Activated naive CD4-positive, alpha-beta T cell treated with anti-CD3 and anti-CD28 coated beads, Interleukin-2, amount 50 U/mL, for 72 hours (primary cell): ENCODE data around the gene TIMM29. TPM values are rescaled to one million over a fixed set of nuclear protein-coding genes. Genes with fewer than 3 reads are reported as not detected.
"Not testable (repeated sequence)": the region's sequence is repeated elsewhere in the genome, so short reads cannot be mapped to it uniquely, and the experiment has no call there.

Experiments
- ATAC-seq, 2 donors: fragments of 150-1000 bp; cut with Tn5 transposase; 2 replicates each; pipeline ENCODE4 v1.10.0; 2021; ENCODE audit warnings: mild to moderate bottlenecking in 2 of 2, moderate library complexity in 2 of 2
- DNase-seq, 2 donors: peaks; one replicate each; pipeline ENCODE4 v3.0.0; 2021 to 2022; ENCODE audit warnings: low spot score in 2 of 2
- H3K27ac Mint-ChIP-seq, 2 donors: one replicate each; pipeline ENCODE4 v1.8.0; 2022; ENCODE audit warnings: mild to moderate bottlenecking in 2 of 2, mixed read lengths in 2 of 2
- H3K36me3 Mint-ChIP-seq, 2 donors: one replicate each; pipeline ENCODE4 v1.8.0; 2022; ENCODE audit warnings: mixed read lengths in 2 of 2
- H3K9me3 Mint-ChIP-seq, 2 donors: one replicate each; pipeline ENCODE4 v1.8.0; 2022; ENCODE audit warnings: mixed read lengths in 2 of 2
- total RNA-seq, 2 donors: library from RNA; stranded (reverse); gene quantifications; one replicate each; pipeline ENCODE4 v1.2.3, GENCODE V29; 2022

TIMM29 gene
- total RNA-seq, 2 donors from 2014 or later, result 17.2 to 24.1 TPM

DNA sequence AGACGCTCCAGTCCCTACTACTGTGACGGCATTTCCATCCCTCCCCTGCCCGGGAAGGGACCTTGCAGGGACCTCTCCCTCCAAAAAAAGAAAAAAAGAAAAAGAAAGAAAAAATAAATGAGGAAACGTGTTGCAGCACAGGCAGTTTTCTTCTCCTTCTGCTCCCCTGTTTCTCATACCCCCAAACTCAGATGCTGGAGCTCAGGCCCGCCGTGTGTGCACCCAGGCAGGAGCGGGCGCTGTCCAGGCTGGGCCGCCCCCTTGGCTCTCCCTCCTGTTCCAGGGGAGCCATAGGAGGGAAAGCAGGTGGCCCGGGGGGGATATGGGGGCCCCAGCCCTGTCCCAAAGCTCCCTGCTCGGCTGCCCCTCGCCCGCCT lies 6.0 kb upstream of the TIMM29 start:
- peak overlapping the region; percentile 58 to 72 for H3K27ac Mint-ChIP-seq
- DNase-seq, result no peak
- ATAC-seq, result no peak
- H3K9me3 Mint-ChIP-seq, result no peaks in the 10 kb centered on the region
- H3K36me3 Mint-ChIP-seq, result peaks cover 0 to 1% of the 10 kb centered on the region in 2 donors

DNA sequence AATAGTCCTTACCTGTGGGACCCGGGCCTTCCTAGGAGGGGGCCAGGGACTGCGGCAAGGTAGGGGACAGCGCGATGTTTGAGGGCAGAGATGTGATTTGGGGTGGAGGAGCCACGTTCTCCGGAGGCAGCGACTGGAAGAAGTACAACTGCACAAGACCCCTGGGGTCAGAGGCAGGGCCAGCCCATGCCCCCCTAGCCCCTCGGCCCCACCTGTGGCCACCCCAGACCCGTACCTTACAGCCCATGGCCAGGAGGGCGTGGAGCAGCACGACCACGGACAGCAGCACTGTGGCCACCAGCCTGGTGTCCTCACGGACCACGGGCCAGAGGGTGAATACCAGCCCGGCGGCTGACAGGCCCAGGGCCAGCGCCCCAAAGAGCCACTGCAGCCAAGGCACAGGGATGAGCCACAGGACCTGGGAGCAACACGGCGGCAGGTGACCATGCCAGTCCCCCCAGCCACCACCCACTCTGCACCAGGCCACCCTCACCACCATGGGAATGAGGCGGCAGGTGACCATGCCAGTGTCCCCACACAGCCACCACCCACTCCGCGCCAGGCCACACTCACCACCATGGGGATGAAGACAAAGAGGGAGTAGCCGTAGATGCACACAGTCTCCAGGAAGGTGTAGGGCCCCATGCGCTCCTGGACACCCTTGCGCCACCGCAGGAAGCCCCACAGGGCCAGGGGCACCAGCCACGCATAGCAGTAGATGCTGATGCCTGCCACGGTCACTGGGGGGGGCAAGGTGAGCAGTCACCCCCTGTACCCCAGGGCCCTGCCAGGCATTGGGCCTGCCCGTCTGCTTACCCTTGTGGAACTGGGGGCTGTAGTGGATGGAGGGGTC lies 5.1 kb upstream of the TIMM29 start:
- Mint-ChIP-seq H3K27ac (peak overlapping the region; percentile 58 to 72), H3K9me3 (no peaks in the 10 kb centered on the region), H3K36me3 (peaks cover 0 to 5% of the 10 kb centered on the region in 2 donors)
- DNase-seq (no peak), ATAC-seq (no peak)

DNA sequence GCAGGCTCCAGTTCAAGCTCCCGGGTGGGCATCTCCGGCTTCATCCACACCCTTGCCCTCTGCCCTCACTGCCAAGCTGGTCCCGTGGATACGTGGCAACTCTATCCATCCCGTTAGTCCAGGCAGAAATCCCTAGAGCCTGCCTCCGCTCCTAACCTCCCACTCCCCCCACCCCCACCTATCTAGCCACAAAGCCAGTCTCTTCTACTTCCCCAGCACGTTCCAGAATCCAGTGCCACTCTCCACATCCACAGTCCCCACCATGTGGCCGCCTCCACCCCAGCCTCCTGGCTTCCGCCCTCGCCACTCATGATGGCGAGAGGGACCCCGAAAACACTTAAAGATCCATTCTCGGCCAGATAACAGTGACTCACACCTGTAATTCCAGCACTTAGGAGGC lies 4.0 kb upstream of the TIMM29 start:
- peaks cover 0 to 10% of the 10 kb centered on the region in 2 donors for H3K36me3 Mint-ChIP-seq
- DNase-seq, result no peak
- peak overlapping the region; percentile 4 to 86 for H3K27ac Mint-ChIP-seq
- H3K9me3 Mint-ChIP-seq, result no peaks in the 10 kb centered on the region
- no peak for ATAC-seq

DNA sequence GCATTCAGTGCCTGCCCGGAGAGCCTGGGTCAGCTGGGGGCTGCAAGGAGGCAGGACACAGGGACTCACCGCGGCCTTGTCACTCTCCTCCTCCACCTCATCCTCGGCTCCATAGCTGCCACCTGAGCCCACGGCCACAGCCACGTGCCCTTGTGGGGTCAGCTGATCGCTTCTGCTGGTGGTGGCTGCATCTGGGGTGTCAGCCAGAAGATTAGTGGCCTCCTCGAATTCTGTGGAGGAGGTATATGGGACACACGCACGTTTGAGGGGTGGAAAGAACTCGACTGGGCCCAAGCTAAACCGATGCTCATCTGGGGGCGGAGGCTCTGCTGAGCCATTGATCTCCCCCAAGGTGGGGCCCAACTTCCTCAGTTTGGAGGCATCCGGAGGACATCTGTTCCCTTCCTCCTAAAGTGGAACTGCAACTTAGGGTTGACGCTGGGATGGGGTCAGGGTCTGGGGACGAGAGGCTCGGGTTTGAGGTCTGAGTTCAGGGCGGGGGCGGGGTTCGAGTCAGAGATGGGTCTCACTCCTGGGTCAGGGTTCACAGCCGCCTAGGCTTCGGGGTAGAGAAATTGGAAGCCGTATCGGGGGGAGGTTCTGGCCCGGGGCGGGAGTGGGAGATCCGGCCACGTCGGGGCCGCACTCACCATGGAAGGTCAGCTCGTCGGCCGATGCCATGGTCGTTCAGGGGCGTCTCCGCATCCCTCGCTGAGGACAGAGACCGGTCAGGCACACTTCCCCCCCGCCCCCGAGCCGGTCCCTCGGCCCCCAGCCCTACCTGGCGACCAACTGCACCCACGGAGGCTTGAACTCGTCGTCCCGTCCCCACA lies 665 bp upstream of the TIMM29 start:
- ATAC-seq (peak in 1 of 2 donors; percentile 0), DNase-seq (no peak)
- H3K9me3 Mint-ChIP-seq, result no peaks in the 10 kb centered on the region
- peaks cover 0 to 10% of the 10 kb centered on the region in 2 donors for H3K36me3 Mint-ChIP-seq
- peak overlapping the region; percentile 86 to 91 for H3K27ac Mint-ChIP-seq

DNA sequence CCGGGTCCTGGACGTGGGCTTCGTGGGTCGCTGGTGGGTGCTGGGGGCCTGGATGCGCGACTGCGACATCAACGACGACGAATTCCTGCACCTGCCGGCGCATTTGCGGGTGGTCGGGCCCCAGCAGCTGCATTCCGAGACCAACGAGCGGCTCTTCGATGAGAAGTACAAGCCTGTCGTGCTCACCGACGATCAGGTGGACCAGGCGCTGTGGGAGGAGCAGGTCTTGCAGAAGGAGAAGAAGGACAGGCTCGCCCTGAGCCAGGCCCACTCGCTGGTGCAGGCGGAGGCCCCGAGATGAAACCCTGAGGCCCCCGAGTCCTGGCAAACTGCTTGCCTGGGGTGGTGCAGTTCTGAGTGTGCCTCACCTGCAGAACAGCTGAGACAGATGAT lies 787 bp downstream of the TIMM29 start:
- Mint-ChIP-seq H3K9me3 (no peaks in the 10 kb centered on the region), H3K36me3 (peaks cover 0 to 10% of the 10 kb centered on the region in 2 donors), H3K27ac (peak overlapping the region; percentile 82 to 91)
- no peak for ATAC-seq
- no peak for DNase-seq

DNA sequence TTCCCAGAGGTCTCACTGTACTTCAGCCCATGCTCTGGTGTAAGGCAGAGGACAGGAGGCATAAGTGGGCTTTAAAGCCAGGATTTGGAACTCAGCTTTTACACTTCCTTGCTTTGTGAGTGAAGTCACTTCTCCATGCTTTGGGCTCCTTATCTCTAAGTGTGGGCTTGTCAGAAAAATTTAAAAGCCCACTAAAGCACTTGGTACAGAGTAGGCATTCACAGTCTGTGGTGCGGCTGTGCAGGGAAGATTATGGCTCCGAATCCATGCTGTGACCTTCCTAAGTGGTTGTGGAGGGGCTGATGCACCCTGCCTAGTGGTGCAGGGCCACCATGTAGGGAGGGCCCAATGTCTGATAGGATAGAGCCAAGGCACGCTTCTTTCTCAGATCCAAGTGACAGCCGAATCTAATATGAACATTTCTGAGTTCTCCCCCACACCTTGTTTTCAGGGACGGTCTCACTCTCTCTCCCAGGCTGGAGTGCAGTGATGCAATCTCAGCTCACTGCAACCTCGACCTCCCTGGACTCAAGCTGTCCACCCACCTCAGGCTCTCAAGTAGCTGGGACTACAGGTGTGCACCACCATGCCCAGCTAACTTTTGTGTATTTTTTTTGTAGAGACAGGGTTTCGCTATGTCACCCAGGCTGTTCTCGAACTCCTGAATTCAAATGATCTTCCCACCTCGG lies 6.9 kb downstream of the TIMM29 start:
- Mint-ChIP-seq H3K9me3 (no peaks in the 10 kb centered on the region), H3K36me3 (no peaks in the 10 kb centered on the region), H3K27ac (no peak overlapping the region)
- ATAC-seq, result no peak
- DNase-seq, result no peak

DNA sequence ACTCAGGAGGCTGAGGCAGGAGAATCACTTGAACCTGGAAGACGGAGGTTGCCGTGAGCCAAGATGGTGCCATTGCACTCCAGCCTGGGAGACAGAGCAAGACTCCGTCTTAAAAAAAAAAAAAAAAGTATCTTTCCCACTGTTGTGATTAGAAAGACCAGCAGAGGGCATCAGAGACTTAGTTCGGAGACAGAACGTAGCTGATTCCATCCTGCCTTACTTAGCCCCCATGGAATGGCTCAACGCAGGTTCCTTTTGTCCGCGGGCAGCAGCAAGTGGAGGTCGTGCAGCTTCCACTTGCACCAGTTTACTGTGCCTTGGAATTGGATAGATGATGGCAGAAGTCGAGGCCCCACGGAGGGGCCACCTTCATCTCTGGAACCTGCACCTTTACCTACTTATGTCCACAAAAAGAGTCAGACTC lies 8.1 kb downstream of the TIMM29 start:
- peak in 1 of 2 donors; percentile 60 for DNase-seq
- Mint-ChIP-seq H3K36me3 (no peaks in the 10 kb centered on the region), H3K9me3 (no peaks in the 10 kb centered on the region), H3K27ac (no peak overlapping the region)
- peak; percentile 85 to 86 for ATAC-seq

DNA sequence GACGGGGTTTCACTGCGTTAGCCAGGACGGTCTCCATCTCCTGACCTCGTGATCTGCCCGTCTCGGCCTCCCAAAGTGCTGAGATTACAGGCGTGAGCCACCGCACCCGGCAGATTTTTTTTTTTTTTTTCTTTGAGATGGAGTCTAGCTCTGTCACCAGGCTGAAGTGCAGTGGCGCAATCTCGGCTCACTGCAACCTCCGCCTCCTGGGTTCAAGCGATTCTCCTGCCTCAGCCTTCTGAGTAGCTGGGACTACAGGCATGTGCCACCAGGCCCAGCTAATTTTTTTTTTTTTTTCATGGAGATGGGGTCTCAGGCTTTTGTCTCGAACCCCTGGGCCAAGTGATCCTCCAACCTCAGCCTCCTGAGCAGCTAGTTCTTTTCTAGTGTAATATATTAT lies 13.0 kb downstream of the TIMM29 start:
- H3K27ac Mint-ChIP-seq, ATAC-seq, DNase-seq, H3K9me3 Mint-ChIP-seq, H3K36me3 Mint-ChIP-seq: not testable (repeated sequence)

DNA sequence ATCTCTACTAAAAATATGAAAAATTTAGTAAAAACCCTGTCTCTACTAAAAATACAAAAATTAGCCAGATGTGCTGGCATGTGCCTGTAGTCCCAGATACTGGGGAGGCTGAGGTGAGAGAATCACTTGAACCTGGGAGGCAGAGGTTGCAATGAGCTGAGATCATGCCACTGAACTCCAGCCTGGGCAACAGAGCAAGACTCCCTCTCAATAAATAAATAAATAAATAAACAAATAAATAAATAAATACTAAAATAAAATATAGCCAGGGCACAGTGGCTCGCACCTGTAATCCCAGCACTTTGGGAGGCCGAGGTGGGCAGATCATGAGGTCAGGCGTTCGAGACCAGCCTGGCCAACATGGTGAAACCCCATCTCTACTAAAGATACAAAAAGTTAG lies 14.8 kb downstream of the TIMM29 start:
- H3K27ac Mint-ChIP-seq, DNase-seq, H3K36me3 Mint-ChIP-seq, ATAC-seq, H3K9me3 Mint-ChIP-seq: not testable (repeated sequence)

DNA sequence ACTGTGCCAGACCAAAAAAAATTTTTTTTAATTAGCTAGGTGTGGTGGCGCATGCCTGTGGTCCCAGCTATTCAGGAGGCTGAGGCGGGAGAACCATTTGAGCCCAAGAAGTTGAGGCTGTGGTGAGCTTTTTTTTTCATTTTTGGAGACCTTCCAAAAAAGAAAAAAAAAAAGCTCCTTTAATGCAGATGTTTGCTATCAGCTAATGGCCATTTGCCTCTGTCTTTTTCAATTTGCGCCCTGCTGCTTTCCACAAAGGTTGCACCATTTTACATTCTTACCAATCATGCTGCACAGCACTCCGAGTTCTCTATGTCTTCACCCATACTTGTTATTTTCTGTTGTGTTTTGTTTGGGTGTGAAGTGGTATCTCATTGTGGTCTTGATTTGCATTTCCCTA lies 16.7 kb downstream of the TIMM29 start:
- Mint-ChIP-seq H3K9me3 (no peaks in the 10 kb centered on the region), H3K27ac (no peak overlapping the region), H3K36me3 (no peaks in the 10 kb centered on the region)
- DNase-seq (no peak), ATAC-seq (no peak)

DNA sequence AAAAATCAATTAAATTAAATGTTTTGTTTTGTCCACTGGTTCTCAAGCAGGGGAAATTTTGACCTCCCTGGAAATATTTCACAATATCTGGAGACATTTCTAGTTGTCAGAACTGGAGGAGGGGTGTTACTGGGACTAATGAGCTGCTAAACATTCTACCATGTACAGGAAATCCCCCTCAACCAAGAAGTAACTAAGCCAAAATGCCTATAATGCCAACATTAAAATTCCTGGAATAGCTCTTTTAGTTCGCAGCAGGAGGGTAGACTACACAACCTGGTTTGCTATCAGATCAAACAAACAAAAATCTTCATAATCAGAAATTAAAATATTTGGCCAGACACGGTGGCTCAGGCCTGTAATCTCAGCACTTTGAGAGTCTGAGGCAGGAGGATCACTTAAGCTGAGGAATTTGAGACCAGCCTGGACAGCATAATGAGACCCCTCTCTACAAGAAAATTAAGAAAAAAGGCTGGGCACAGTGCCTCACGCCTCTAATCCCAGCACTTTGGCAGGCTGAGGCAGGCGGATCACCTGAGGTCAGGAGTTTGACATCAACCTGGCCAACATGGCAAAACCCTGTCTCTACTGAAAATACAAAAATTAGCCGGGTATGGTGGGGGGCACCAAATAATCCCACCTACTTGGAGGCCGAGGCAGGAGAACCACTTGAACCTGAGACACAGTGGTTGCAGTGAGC lies 18.5 kb downstream of the TIMM29 start:
- no peaks in the 10 kb centered on the region for H3K9me3 Mint-ChIP-seq
- DNase-seq (no peak), ATAC-seq (no peak)
- no peaks in the 10 kb centered on the region for H3K36me3 Mint-ChIP-seq
- H3K27ac Mint-ChIP-seq, result no peak overlapping the region

DNA sequence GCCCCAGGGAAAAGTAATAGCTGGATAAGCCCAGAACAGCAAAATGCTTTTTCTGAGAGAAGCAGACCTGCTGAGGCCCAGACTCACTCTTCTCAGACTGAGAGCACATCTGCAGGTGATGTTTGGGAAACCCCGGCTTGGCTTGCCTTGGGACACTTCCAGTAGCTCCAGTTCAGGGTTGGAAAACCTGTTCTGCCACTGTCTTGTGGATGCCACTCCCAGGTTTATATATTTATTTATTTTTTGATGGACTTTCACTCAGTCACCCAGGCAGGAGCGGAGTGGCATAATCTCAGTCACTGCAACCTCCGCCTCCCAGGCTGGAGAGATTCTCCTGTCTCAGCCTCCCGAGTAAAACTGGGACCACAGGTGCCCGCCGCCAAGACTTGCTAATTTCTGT lies 24.2 kb downstream of the TIMM29 start:
- no peak overlapping the region for H3K27ac Mint-ChIP-seq
- H3K9me3 Mint-ChIP-seq, result no peaks in the 10 kb centered on the region
- ATAC-seq (no peak), DNase-seq (no peak)
- H3K36me3 Mint-ChIP-seq, result no peaks in the 10 kb centered on the region

DNA sequence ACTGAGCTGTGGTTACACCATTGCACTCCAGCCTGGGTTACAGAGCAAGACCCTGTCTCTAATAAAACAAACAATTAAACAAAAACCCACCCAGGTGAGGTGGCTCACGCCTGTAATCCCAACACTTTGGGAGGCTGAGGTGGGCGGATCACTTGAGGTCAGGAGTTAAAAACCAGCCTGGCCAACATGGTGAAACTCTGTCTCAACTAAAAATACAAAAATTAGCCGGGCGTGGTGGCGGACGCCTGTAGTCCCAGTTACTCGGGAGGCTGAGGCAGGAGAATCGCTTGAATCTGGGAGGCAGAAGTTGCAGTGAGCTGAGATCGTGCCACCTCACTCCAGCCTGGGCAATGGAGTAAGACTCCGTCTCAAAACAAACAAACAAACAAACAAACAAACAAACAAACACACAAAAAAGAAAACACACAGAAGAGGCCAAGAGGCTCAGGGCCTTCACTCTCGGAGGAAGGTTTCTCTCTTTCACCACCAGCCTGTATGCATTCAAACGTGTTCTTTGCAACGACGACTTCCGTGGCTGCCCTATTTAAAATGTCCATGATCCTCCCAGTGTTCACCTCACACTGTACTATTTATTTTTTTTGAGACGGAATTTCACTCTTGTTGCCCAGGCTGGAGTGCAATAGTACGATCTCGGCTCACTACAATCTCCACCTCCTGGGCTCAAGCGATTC lies 30.8 kb downstream of the TIMM29 start:
- not testable (repeated sequence) for H3K9me3 Mint-ChIP-seq, ATAC-seq, DNase-seq
- Mint-ChIP-seq H3K27ac (peak overlapping the region; percentile 92 to 96), H3K36me3 (peaks cover 7 to 20% of the 10 kb centered on the region in 2 donors)

DNA sequence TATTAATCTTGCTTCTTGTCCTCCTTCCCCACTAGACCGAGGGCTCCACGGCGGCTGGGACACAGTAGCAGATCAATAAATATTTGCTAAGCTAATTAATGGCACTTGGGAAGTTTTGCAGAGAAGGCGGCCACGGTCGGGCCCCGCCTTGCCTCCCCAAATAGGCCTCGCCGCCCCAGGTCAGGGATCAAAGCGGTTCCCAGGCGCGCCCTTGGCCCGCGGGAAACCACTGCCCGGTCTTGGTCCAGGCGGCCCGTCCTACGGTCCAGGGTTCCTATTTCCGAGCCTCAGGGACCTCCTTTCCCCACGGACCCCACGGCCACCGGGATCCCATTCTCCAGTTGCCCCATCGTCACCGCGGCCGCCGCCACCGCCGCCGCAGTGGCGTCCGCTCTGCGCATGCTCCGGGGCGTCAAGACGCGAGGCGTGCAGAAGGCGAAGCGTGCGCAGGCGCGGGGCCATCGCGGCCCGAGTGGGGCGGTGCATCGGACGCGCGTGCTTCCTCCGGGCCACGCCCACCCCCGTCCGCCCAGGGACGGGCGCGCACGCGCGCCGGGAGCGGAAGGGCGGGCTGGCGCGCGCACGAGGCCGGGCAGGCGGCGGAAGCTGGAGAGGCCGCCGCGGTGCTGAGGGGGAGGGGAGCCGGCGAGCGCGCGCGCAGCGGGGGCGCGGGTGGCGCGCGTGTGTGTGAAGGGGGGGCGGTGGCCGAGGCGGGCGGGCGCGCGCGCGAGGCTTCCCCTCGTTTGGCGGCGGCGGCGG lies 31.9 kb downstream of the TIMM29 start, which contains the start of gene SMARCA4:
SMARCA4 (plus strand) TSS at position 717 of the 759 bp plus-strand sequence. CDS start 23,122 bp downstream, outside the sequence.
- Mint-ChIP-seq H3K36me3 (peaks cover 7 to 20% of the 10 kb centered on the region in 2 donors), H3K27ac (peak within 1 kb of the TSS; percentile 92 to 96), H3K9me3 (no peaks in the 10 kb centered on the region)
- peak; percentile 99 for DNase-seq
- ATAC-seq, result peak; percentile 69 to 72
